Measurements from ENCODE around the gene CLEC16A. TPM values are rescaled to one million over a fixed set of nuclear protein-coding genes. Genes with fewer than 3 reads are reported as not detected.

CLEC16A gene
- total and polyA plus RNA-seq, 9 of the 15 experiments (the other 6 are each of a cell fraction or from before 2014, with no cell fraction given): 1.00 to 22.3 (median 10.0) TPM

DNA sequence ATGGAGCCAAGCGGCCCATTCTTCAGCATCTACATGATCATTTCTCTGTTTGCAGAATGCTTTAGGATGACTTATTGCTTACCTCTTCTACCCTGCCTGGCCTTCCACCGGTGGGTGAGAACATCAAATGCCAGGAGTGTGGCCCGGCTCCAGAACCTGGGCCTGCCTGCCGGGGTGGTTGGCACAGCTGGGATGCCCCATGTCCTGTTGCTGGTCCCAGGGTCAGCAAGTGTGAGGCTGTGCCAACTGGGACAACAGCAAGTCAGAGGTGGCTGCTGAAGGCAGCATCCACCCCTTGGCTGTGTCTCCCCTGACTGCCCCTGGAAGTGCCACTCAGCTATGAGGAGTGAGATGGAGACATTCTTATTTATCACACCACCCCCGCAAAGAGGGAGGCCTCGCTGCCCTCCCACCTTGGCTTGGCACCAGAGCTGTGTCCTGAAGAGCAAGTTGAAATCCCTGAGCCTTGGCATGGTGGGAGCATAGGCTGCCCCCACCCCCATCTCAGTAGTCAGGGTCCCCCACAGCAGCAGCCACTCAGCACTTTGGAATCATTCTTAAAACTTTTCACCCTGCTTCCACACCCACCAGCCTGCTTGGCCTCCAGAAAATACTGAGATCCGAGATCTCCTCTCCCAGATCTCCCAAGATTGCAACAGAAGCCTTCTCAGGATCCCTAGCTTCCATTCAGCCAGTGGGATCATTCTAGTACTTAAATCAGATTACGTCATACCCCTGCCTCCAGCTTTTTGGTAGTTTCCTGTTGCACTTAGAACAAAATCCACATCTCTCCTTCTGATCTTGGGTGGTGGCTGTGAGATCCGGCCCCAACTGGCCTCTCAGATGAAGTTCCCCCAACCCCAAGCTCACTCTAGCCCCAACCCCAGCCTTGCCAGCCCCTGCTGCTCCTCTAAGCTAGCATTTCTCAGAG, 184.1 kb downstream of the CLEC16A start (continued):
- TF ChIP-seq CEBPB (tag; IDR thresholded peaks at IDR 0.05): peak; percentile 97
- TF ChIP-seq RBM17 (IDR thresholded peaks at IDR 0.05; ENCODE audit: borderline replicate concordance, low read depth, low read length): no peak
- TF ChIP-seq ELF4 (CRISPR knock-in tag; IDR thresholded peaks at IDR 0.05): no peak
- TF ChIP-seq JUND (IDR thresholded peaks at IDR 0.05; ENCODE audit: borderline replicate concordance, low read depth, low read length): peak; percentile 96
- TF ChIP-seq JUND (tag; IDR thresholded peaks at IDR 0.05; ENCODE audit: borderline replicate concordance, low read depth, low read length): peak; percentile 95
- TF ChIP-seq HCFC1 (IDR thresholded peaks at IDR 0.05; ENCODE audit: low read depth, low read length): no peak
- no peak for TF ChIP-seq TBP (optimal IDR thresholded peaks at IDR 0.05; ENCODE audit: low read depth, low read length)
- TF ChIP-seq, protein P1, sequence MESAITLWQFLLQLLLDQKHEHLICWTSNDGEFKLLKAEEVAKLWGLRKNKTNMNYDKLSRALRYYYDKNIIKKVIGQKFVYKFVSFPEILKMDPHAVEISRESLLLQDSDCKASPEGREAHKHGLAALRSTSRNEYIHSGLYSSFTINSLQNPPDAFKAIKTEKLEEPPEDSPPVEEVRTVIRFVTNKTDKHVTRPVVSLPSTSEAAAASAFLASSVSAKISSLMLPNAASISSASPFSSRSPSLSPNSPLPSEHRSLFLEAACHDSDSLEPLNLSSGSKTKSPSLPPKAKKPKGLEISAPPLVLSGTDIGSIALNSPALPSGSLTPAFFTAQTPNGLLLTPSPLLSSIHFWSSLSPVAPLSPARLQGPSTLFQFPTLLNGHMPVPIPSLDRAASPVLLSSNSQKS (CRISPR knock-in tag; IDR thresholded peaks at IDR 0.05): no peak
- TF ChIP-seq HMG20B (CRISPR knock-in tag; IDR thresholded peaks at IDR 0.05): no peak
- TF ChIP-seq BCL6 (CRISPR knock-in tag; IDR thresholded peaks at IDR 0.05): 0 out of 2 replicates have a peak, but pooled peaks have one; percentile 37
- peak in 1 of 2 experiments; percentile 18; a peak in 1 of 4 replicates for TF ChIP-seq RAD21 (CRISPR knock-in tag; conservative IDR thresholded peaks at IDR 0.05 in 1 of 2, IDR thresholded peaks at IDR 0.05 in 1 of 2)
- TF ChIP-seq HES1 (IDR thresholded peaks at IDR 0.05; ENCODE audit: low read depth): no peak
- TF ChIP-seq ESRRA (IDR thresholded peaks at IDR 0.05; ENCODE audit: borderline replicate concordance, low read depth): no peak
- TF ChIP-seq, protein P2, sequence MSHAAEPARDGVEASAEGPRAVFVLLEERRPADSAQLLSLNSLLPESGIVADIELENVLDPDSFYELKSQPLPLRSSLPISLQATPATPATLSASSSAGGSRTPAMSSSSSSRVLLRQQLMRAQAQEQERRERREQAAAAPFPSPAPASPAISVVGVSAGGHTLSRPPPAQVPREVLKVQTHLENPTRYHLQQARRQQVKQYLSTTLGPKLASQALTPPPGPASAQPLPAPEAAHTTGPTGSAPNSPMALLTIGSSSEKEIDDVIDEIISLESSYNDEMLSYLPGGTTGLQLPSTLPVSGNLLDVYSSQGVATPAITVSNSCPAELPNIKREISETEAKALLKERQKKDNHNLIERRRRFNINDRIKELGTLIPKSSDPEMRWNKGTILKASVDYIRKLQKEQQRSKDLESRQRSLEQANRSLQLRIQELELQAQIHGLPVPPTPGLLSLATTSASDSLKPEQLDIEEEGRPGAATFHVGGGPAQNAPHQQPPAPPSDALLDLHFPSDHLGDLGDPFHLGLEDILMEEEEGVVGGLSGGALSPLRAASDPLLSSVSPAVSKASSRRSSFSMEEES (CRISPR knock-in tag; IDR thresholded peaks at IDR 0.05): no peak
- TF ChIP-seq, protein P3, sequence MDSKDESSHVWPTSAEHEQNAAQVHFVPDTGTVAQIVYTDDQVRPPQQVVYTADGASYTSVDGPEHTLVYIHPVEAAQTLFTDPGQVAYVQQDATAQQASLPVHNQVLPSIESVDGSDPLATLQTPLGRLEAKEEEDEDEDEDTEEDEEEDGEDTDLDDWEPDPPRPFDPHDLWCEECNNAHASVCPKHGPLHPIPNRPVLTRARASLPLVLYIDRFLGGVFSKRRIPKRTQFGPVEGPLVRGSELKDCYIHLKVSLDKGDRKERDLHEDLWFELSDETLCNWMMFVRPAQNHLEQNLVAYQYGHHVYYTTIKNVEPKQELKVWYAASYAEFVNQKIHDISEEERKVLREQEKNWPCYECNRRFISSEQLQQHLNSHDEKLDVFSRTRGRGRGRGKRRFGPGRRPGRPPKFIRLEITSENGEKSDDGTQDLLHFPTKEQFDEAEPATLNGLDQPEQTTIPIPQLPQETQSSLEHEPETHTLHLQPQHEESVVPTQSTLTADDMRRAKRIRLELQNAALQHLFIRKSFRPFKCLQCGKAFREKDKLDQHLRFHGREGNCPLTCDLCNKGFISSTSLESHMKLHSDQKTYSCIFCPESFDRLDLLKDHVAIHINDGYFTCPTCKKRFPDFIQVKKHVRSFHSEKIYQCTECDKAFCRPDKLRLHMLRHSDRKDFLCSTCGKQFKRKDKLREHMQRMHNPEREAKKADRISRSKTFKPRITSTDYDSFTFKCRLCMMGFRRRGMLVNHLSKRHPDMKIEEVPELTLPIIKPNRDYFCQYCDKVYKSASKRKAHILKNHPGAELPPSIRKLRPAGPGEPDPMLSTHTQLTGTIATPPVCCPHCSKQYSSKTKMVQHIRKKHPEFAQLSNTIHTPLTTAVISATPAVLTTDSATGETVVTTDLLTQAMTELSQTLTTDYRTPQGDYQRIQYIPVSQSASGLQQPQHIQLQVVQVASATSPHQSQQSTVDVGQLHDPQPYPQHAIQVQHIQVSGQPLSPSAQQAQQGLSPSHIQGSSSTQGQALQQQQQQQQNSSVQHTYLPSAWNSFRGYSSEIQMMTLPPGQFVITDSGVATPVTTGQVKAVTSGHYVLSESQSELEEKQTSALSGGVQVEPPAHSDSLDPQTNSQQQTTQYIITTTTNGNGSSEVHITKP (IDR thresholded peaks at IDR 0.05; ENCODE audit: partially characterized antibody): peak; percentile 73

All from K562 (cell line).